IMR-90 (cell line): ENCODE data around the gene GLRA3. TPM values are rescaled to one million over a fixed set of nuclear protein-coding genes. Genes with fewer than 3 reads are reported as not detected.

Source experiments
- ATAC-seq: fragments of 200-7000 bp; cut with Tn5 transposase; 2 replicates; pipeline ENCODE4 v1.9.1; 2020; ENCODE audit warnings: low read depth, mild to moderate bottlenecking, moderate library complexity
- BruUV-seq: library from RNA; stranded (reverse); fragments of 400-500 nt; replicated peaks from 2 replicates; lab custom pipeline; 2021; lab: Mats Ljungman, UMichigan
- CTCF ChIA-PET: fragments of 300-600 bp; formaldehyde crosslinking; extraction: SDS; loops from one replicate; lab custom pipeline; 2021; ENCODE audit warnings: antibody characterized with exemption; lab: Yijun Ruan, JAX
- POLR2A ChIA-PET: fragments of 300-600 bp; sonication (Branson Sonifier 250); formaldehyde crosslinking; loops from one replicate; lab custom pipeline; 2022; ENCODE audit warnings: antibody characterized with exemption; ENCODE audit not compliant: unreplicated experiment; lab: Charles Lee
- DNase-seq: peaks from one replicate; pipeline ENCODE4 v3.0.0; 2013
- H2AFZ ChIP-seq: replicated peaks from 2 replicates; pipeline ENCODE3; 2013; ENCODE audit warnings: low read length, mild to moderate bottlenecking; ENCODE audit not compliant: poor library complexity
- H2AK5ac ChIP-seq: 2 replicates; pipeline ENCODE4 v1.6.1; 2013; ENCODE audit warnings: low read depth, low read length, inconsistent platforms
- H2AK9ac ChIP-seq: replicated peaks from 2 replicates; pipeline ENCODE3; 2013; ENCODE audit warnings: mild to moderate bottlenecking, low read depth, low read length, moderate library complexity; ENCODE audit not compliant: poor library complexity
- H2BK120ac ChIP-seq: 2 replicates; pipeline ENCODE4 v1.6.1; 2013; ENCODE audit warnings: low read depth, low read length, inconsistent platforms
- H2BK15ac ChIP-seq: 3 replicates; pipeline ENCODE4 v1.6.1; 2013; ENCODE audit warnings: low read depth, low read length, inconsistent platforms
- H2BK20ac ChIP-seq: 2 replicates; pipeline ENCODE4 v1.6.1; 2013; ENCODE audit warnings: low read depth, mild to moderate bottlenecking, inconsistent platforms, low read length, moderate library complexity
- H2BK5ac ChIP-seq: 2 replicates; pipeline ENCODE4 v1.6.1; 2013; ENCODE audit warnings: mild to moderate bottlenecking, low read depth, low read length, inconsistent platforms; ENCODE audit not compliant: poor library complexity, severe bottlenecking
- H3K14ac ChIP-seq: replicated peaks from 2 replicates; pipeline ENCODE4 v1.6.1; 2013; ENCODE audit warnings: low read depth, low read length, inconsistent platforms
- H3K18ac ChIP-seq: 2 replicates; pipeline ENCODE4 v1.6.1; 2013; ENCODE audit warnings: low read depth, low read length, control low read depth
- H3K23ac ChIP-seq: 2 replicates; pipeline ENCODE4 v1.6.1; 2013; ENCODE audit warnings: low read depth, low read length, inconsistent platforms
- H3K27ac ChIP-seq: 2 replicates; pipeline ENCODE4 v1.5.1; 2013; ENCODE audit warnings: mild to moderate bottlenecking, control low read depth, low read length; ENCODE audit not compliant: insufficient read depth
- H3K27me3 ChIP-seq: 2 replicates; pipeline ENCODE4 v1.6.1; 2013; ENCODE audit warnings: low read length; ENCODE audit not compliant: control insufficient read depth, insufficient read depth
- H3K36me3 ChIP-seq: 2 replicates; pipeline ENCODE4 v1.6.1; 2013; ENCODE audit warnings: low read length, mixed read lengths; ENCODE audit not compliant: control insufficient read depth, insufficient read depth
- H3K4ac ChIP-seq: 2 replicates; pipeline ENCODE4 v1.6.1; 2013; ENCODE audit warnings: low read depth, low read length, inconsistent platforms
- H3K4me1 ChIP-seq: 2 replicates; pipeline ENCODE4 v1.6.1; 2013; ENCODE audit warnings: low read length, mixed read lengths; ENCODE audit not compliant: control insufficient read depth, insufficient read depth
- H3K4me2 ChIP-seq: 2 replicates; pipeline ENCODE4 v1.6.1; 2013; ENCODE audit warnings: low read depth, mild to moderate bottlenecking, control low read depth, low read length, moderate library complexity
- H3K4me3 ChIP-seq: 2 replicates; pipeline ENCODE4 v1.5.1; 2013; ENCODE audit warnings: low read depth, mild to moderate bottlenecking, control low read depth, low read length, moderate library complexity; ENCODE audit not compliant: insufficient read depth
- H3K56ac ChIP-seq: 2 replicates; pipeline ENCODE4 v1.6.1; 2013; ENCODE audit warnings: low read length, inconsistent platforms; ENCODE audit not compliant: insufficient read depth; ENCODE audit errors: extremely low read depth
- H3K79me1 ChIP-seq, 2 experiments: 2 replicates each; pipeline ENCODE4 v1.6.1; 2013; ENCODE audit warnings: low read length in 2 of 2, inconsistent platforms in 1 of 2, low read depth in 1 of 2
- H3K9ac ChIP-seq: 2 replicates; pipeline ENCODE4 v1.6.1; 2013; ENCODE audit warnings: low read depth, low read length, control low read depth
- H3K9me1 ChIP-seq: 2 replicates; pipeline ENCODE4 v1.6.1; 2013; ENCODE audit warnings: low read length, inconsistent platforms; ENCODE audit not compliant: insufficient read depth
- H3K9me3 ChIP-seq: 2 replicates; pipeline ENCODE4 v1.6.1; 2013; ENCODE audit warnings: low read length; ENCODE audit not compliant: control insufficient read depth, insufficient read depth
- H4K20me1 ChIP-seq: 2 replicates; pipeline ENCODE4 v1.6.1; 2013; ENCODE audit warnings: low read length, inconsistent platforms; ENCODE audit not compliant: insufficient read depth
- H4K5ac ChIP-seq: 2 replicates; pipeline ENCODE4 v1.6.1; 2013; ENCODE audit warnings: mild to moderate bottlenecking, low read depth, low read length, control low read depth
- H4K8ac ChIP-seq, 2 experiments: 2 replicates each; pipeline ENCODE4 v1.6.1; 2013; ENCODE audit warnings: low read depth in 2 of 2, low read length in 2 of 2, control low read depth in 1 of 2, inconsistent platforms in 1 of 2
- H4K91ac ChIP-seq: 2 replicates; pipeline ENCODE4 v1.6.1; 2013; ENCODE audit warnings: low read depth, low read length, inconsistent platforms; ENCODE audit not compliant: insufficient read depth
- BHLHE40 ChIP-seq: fragments of 150-350 bp; IDR thresholded peaks from 2 replicates; pipeline ENCODE4 v1.6.1; 2016; ENCODE audit warnings: mild to moderate bottlenecking, low read depth, low read length
- CEBPB ChIP-seq: IDR thresholded peaks from 2 replicates; pipeline ENCODE4 v1.6.1; 2012; ENCODE audit warnings: low read depth, low read length, improper control_type of control experiment
- CHD1 ChIP-seq: IDR thresholded peaks from 2 replicates; pipeline ENCODE4 v1.6.1; 2012; ENCODE audit warnings: low read depth, low read length, improper control_type of control experiment
- CTCF ChIP-seq: conservative IDR thresholded peaks from 2 replicates; pipeline ENCODE4 v1.5.1; 2012; ENCODE audit warnings: mild to moderate bottlenecking, low read depth, low read length, improper control_type of control experiment
- ELK1 ChIP-seq: fragments of 150-350 bp; IDR thresholded peaks from 2 replicates; pipeline ENCODE4 v1.6.1; 2016; ENCODE audit warnings: low read depth, mild to moderate bottlenecking, low read length, moderate library complexity, borderline replicate concordance
- FOS ChIP-seq: fragments of 150-350 bp; IDR thresholded peaks from 2 replicates; pipeline ENCODE4 v1.6.1; 2016; ENCODE audit warnings: low read depth, low read length
- MAFK ChIP-seq: IDR thresholded peaks from 2 replicates; pipeline ENCODE4 v1.6.1; 2012; ENCODE audit warnings: low read depth, low read length, improper control_type of control experiment
- MAZ ChIP-seq: IDR thresholded peaks from 2 replicates; pipeline ENCODE4 v1.6.1; 2012; ENCODE audit warnings: low read depth, mild to moderate bottlenecking, low read length, improper control_type of control experiment, moderate library complexity, borderline replicate concordance
- MXI1 ChIP-seq: IDR thresholded peaks from 2 replicates; pipeline ENCODE4 v1.6.1; 2012; ENCODE audit warnings: low read depth, mild to moderate bottlenecking, low read length, moderate library complexity, borderline replicate concordance
- NFE2L2 ChIP-seq: fragments of 150-350 bp; IDR thresholded peaks from 2 replicates; pipeline ENCODE4 v1.6.1; 2016; ENCODE audit warnings: low read depth, mild to moderate bottlenecking, low read length
- POLR2A ChIP-seq: IDR thresholded peaks from 2 replicates; pipeline ENCODE4 v1.6.1; 2012; ENCODE audit warnings: mild to moderate bottlenecking, low read depth, low read length
- RAD21 ChIP-seq: IDR thresholded peaks from 2 replicates; pipeline ENCODE4 v1.6.1; 2012; ENCODE audit warnings: low read length, improper control_type of control experiment
- RCOR1 ChIP-seq: IDR thresholded peaks from 2 replicates; pipeline ENCODE4 v1.6.1; 2012; ENCODE audit warnings: mild to moderate bottlenecking, low read length, improper control_type of control experiment; ENCODE audit not compliant: insufficient replicate concordance
- RFX5 ChIP-seq: IDR thresholded peaks from 2 replicates; pipeline ENCODE4 v1.8.0; 2012; ENCODE audit warnings: low read depth, mild to moderate bottlenecking, low read length, moderate library complexity
- SMC3 ChIP-seq: fragments of 150-350 bp; IDR thresholded peaks from 2 replicates; pipeline ENCODE4 v1.6.1; 2016; ENCODE audit warnings: low read depth, mild to moderate bottlenecking, antibody characterized with exemption, low read length, moderate library complexity
- USF2 ChIP-seq: fragments of 150-350 bp; IDR thresholded peaks from 2 replicates; pipeline ENCODE4 v1.6.1; 2017; ENCODE audit warnings: mild to moderate bottlenecking, antibody characterized with exemption, low read length, low read depth
- WGBS, 2 experiments: methylation state at CpG; one replicate each; pipeline versions ENCODE4 v1.1.5 to v1.1.7; 2013; ENCODE audit warnings: missing lambda C conversion rate in 2 of 2; ENCODE audit not compliant: insufficient read length in 1 of 2; ENCODE audit errors: extremely low coverage in 2 of 2; 5-methylcytosine and 5-hydroxymethylcytosine counted together
- dilution Hi-C: fragments of 300-500 bp; cut with HindIII; formaldehyde crosslinking; loops from one replicate; pipeline ENCODE4 v1.14.3; 2018; ENCODE audit warnings: low sequenced_read_pairs; ENCODE audit not compliant: unreplicated experiment
- in situ Hi-C: fragments of 300-500 bp; cut with MboI; formaldehyde crosslinking; loops from 3 replicates; pipeline ENCODE4 v1.14.3; 2019; ENCODE audit warnings: low sequenced_read_pairs, inconsistent platforms, mixed read lengths
- intact Hi-C: fragments of 100-400 bp; cut with micrococcal nuclease; formaldehyde crosslinking; loops from 2 replicates; pipeline ENCODE4 v1.10.0; 2022
- polyA plus RNA-seq, 3 experiments: library from polyadenylated mRNA; depleted of rRNA; stranded (reverse); fragments of >200 nt; gene quantifications; 2 replicates each; pipeline ENCODE4 v1.2.3, GENCODE V29; 2012; ENCODE audit warnings: low replicate concordance in 1 of 3
- total RNA-seq: library from RNA; depleted of rRNA; stranded (reverse); fragments of >200 nt; gene quantifications from 2 replicates; pipeline ENCODE4 v1.2.3, GENCODE V29; 2012

The GLRA3 gene
- total and polyA plus RNA-seq, 2 of the 4 experiments (the other 2 are of a cell fraction) = not detected

GRCh38 chr4:174805746-174806145 lies 23.3 kb downstream of the GLRA3 start:
- dilution Hi-C loops (no loop called here), intact Hi-C loops (no loop called here), in situ Hi-C loops (no loop called here)
- Histone ChIP-seq H2AK9ac (no peak overlapping the region), H3K27me3 (no peaks in the 10 kb centered on the region), H4K20me1 (no peaks in the 10 kb centered on the region), H3K4ac (no peak overlapping the region), H3K27ac (no peak overlapping the region), H3K4me2 (no peak overlapping the region), H2AK5ac (no peak overlapping the region), H2BK15ac (no peak overlapping the region), H4K5ac (no peak overlapping the region), H2BK20ac (no peak overlapping the region), H2BK120ac (no peak overlapping the region), H3K36me3 (no peaks in the 10 kb centered on the region), H3K79me1 (no peaks in the 10 kb centered on the region), H3K18ac (no peak overlapping the region), H2AFZ (no peak overlapping the region), H3K9me1 (no peaks in the 10 kb centered on the region), H3K4me1 (no peaks in the 10 kb centered on the region), H4K91ac (no peak overlapping the region), H2BK5ac (no peak overlapping the region), H3K56ac (no peak overlapping the region), H3K14ac (no peak overlapping the region), H3K9ac (no peak overlapping the region), H3K4me3 (no peak overlapping the region), H3K9me3 (no peaks in the 10 kb centered on the region; the same call in 1 of the 2 replicates), H3K23ac (no peak overlapping the region), H4K8ac (no peak overlapping the region)
- no CpG with 5 or more reads among the region's 1 CpG for WGBS, 2 experiments
- ChIA-PET CTCF (no interaction called here), POLR2A (no interaction called here)
- no peak for TF ChIP-seq RAD21
- no peak for TF ChIP-seq RCOR1
- no peak for TF ChIP-seq SMC3
- TF ChIP-seq CTCF = no peak
- TF ChIP-seq MAZ = no peak
- TF ChIP-seq CHD1 = no peak
- TF ChIP-seq RFX5 = no peak
- TF ChIP-seq MAFK = no peak
- TF ChIP-seq POLR2A = no peak
- TF ChIP-seq NFE2L2 = no peak
- no peak for TF ChIP-seq BHLHE40
- TF ChIP-seq CEBPB = no peak
- no peak for TF ChIP-seq FOS
- TF ChIP-seq USF2 = no peak
- TF ChIP-seq ELK1 = no peak
- TF ChIP-seq MXI1 = no peak
- DNase-seq (no peak), ATAC-seq (no peak)
- no TSS peak for BruUV-seq
